HEK293 (cell line): ENCODE measurements around the gene KTN1.
A peak's percentile ranks its signal among the peaks of the same experiment; 100 is the strongest.

Experiments
- CTCF ChIA-PET: fragments of 350-600 bp; formaldehyde crosslinking; extraction: SDS; loops from one replicate; lab custom pipeline; 2021; ENCODE audit warnings: antibody characterized with exemption; lab: Yijun Ruan, JAX
- POLR2A ChIA-PET: fragments of 300-600 bp; formaldehyde crosslinking; extraction: SDS; loops from one replicate; lab custom pipeline; 2020; ENCODE audit warnings: antibody characterized with exemption, inconsistent platforms; lab: Yijun Ruan, JAX
- H3K27ac ChIP-seq: fragments of 200-500 bp; sonication (Bioruptor generic); 2 replicates; pipeline ENCODE4 v1.5.1; 2014; ENCODE audit warnings: low read depth, low read length, control low read depth, inconsistent platforms; ENCODE audit errors: extremely low read depth
- H3K36me3 ChIP-seq, 2 experiments: fragments of 200-500 bp in 1 of 2; sonication (Bioruptor generic) in 1 of 2; 1 replicate in 1 of 2; 2 replicates in 1 of 2; pipeline ENCODE4 v1.5.1; 2014 to 2017; ENCODE audit warnings: inconsistent platforms in 2 of 2, low read length in 2 of 2; ENCODE audit not compliant: control insufficient read depth in 2 of 2, insufficient read depth in 1 of 2
- H3K4me1 ChIP-seq: fragments of 200-500 bp; sonication (Bioruptor generic); 2 replicates; pipeline ENCODE4 v1.5.1; 2014; ENCODE audit warnings: mild to moderate bottlenecking, low read length, inconsistent platforms; ENCODE audit not compliant: control insufficient read depth, insufficient read depth
- H3K4me3 ChIP-seq: 2 replicates; pipeline ENCODE4 v1.5.1; 2011; ENCODE audit warnings: low read depth, mild to moderate bottlenecking, control low read depth, low read length, moderate library complexity
- H3K9me3 ChIP-seq: fragments of 200-500 bp; sonication (Bioruptor generic); 2 replicates; pipeline ENCODE4 v1.5.1; 2014; ENCODE audit warnings: low read depth, low read length, inconsistent platforms; ENCODE audit not compliant: control insufficient read depth, insufficient read depth
- EGR2 ChIP-seq: fragments of 450-650 bp; formaldehyde crosslinking; IDR thresholded peaks from 2 replicates; pipeline ENCODE4 v1.5.1; 2016; ENCODE audit warnings: low read depth, missing biosample characterization, missing genetic modification characterization
- FEZF1 ChIP-seq: fragments of 450-650 bp; formaldehyde crosslinking; IDR thresholded peaks from 2 replicates; pipeline ENCODE4 v1.5.1; 2016; ENCODE audit warnings: missing biosample characterization, missing genetic modification characterization
- HOXA7 ChIP-seq: sonication (generic); formaldehyde crosslinking; IDR thresholded peaks from 2 replicates; pipeline ENCODE4 v1.8.1; 2022; ENCODE audit warnings: missing genetic modification reagents, borderline replicate concordance
- OSR2 ChIP-seq: fragments of 450-650 bp; formaldehyde crosslinking; IDR thresholded peaks from 2 replicates; pipeline ENCODE4 v1.5.1; 2016; ENCODE audit warnings: missing biosample characterization, missing genetic modification characterization
- PRDM10 ChIP-seq: fragments of 450-650 bp; formaldehyde crosslinking; IDR thresholded peaks from 2 replicates; pipeline ENCODE4 v1.5.1; 2016; ENCODE audit warnings: missing biosample characterization, missing genetic modification characterization
- SETDB1 ChIP-seq: IDR thresholded peaks from one replicate; pipeline ENCODE4 v1.6.1; 2017; ENCODE audit warnings: mild to moderate bottlenecking, low read length, moderate library complexity, mixed read lengths; ENCODE audit not compliant: insufficient read length
- TRIM28 ChIP-seq: IDR thresholded peaks from 2 replicates; pipeline ENCODE4 v1.6.1; 2011; ENCODE audit warnings: low read length, control low read depth, borderline replicate concordance
- WT1 ChIP-seq: fragments of 450-650 bp; formaldehyde crosslinking; IDR thresholded peaks from 2 replicates; pipeline ENCODE4 v1.5.1; 2016; ENCODE audit warnings: missing biosample characterization, missing genetic modification characterization
- ZFP3 ChIP-seq: fragments of 450-650 bp; formaldehyde crosslinking; IDR thresholded peaks from 2 replicates; pipeline ENCODE4 v1.5.1; 2016; ENCODE audit warnings: low read depth, missing biosample characterization, missing genetic modification characterization
- ZNF280D ChIP-seq: fragments of 450-650 bp; formaldehyde crosslinking; IDR thresholded peaks from 2 replicates; pipeline ENCODE4 v1.5.1; 2016; ENCODE audit warnings: missing biosample characterization, missing genetic modification characterization
- ZNF391 ChIP-seq: fragments of 450-650 bp; formaldehyde crosslinking; IDR thresholded peaks from 2 replicates; pipeline ENCODE4 v1.5.1; 2016; ENCODE audit warnings: low read depth, missing biosample characterization, missing genetic modification characterization, borderline replicate concordance
- ZNF529 ChIP-seq: fragments of 450-650 bp; formaldehyde crosslinking; IDR thresholded peaks from 2 replicates; pipeline ENCODE4 v1.5.1; 2017; ENCODE audit warnings: missing genetic modification characterization, missing biosample characterization; ENCODE audit not compliant: insufficient replicate concordance
- ZNF645 ChIP-seq: fragments of 450-650 bp; formaldehyde crosslinking; IDR thresholded peaks from 2 replicates; pipeline ENCODE4; 2016; ENCODE audit warnings: missing biosample characterization, missing genetic modification characterization
- ZNF768 ChIP-seq: fragments of 450-650 bp; formaldehyde crosslinking; IDR thresholded peaks from 2 replicates; pipeline ENCODE4 v1.5.1; 2018; ENCODE audit warnings: missing biosample characterization, mild to moderate bottlenecking, missing genetic modification characterization
- ZSCAN16 ChIP-seq: fragments of 450-650 bp; formaldehyde crosslinking; IDR thresholded peaks from 2 replicates; pipeline ENCODE4 v1.5.1; 2016; ENCODE audit warnings: missing biosample characterization, missing genetic modification characterization

Gene KTN1

GRCh38 chr14:55572578-55572977, 7.4 kb upstream of the KTN1 start:
- Histone ChIP-seq H3K36me3 (peaks cover 0 to 5% of the 10 kb centered on the region in 2 experiments; a peak in 2 of 3 replicates), H3K27ac (no peak overlapping the region), H3K4me3 (no peak overlapping the region), H3K9me3 (no peaks in the 10 kb centered on the region), H3K4me1 (peaks cover 7% of the 10 kb centered on the region)
- TF ChIP-seq OSR2 (tag by site-specific recombination) (no peak), PRDM10 (tag by site-specific recombination) (0 out of 2 replicates have a peak, but pooled peaks have one; percentile 22)
- POLR2A ChIA-PET = interaction anchor here (1.0 kb wide), 1 partner anchor 9 kb away, joined by 3 read pairs; no protein-coding TSS in a partner anchor
- CTCF ChIA-PET = interaction anchor here (1.3 kb wide), 1 partner anchor 9 kb away, joined by 3 read pairs; no protein-coding TSS in a partner anchor

GRCh38 chr14:55574988-55575387, 5.0 kb upstream of the KTN1 start:
- ChIA-PET POLR2A (interaction anchor here (0.6 kb wide), 1 partner anchor 19 kb away, joined by 3 read pairs; no protein-coding TSS in a partner anchor), CTCF (interaction anchor here (1.4 kb wide), 1 partner anchor 129 kb away, joined by 5 read pairs; no protein-coding TSS in a partner anchor)
- Histone ChIP-seq H3K4me3 (no peak overlapping the region), H3K9me3 (no peaks in the 10 kb centered on the region), H3K27ac (no peak overlapping the region), H3K36me3 (peaks cover 0 to 5% of the 10 kb centered on the region in 2 experiments; a peak in 2 of 3 replicates), H3K4me1 (peaks cover 7% of the 10 kb centered on the region)
- TF ChIP-seq ZNF391 (tag by site-specific recombination) (no peak), ZNF529 (no peak), FEZF1 (tag by site-specific recombination) (no peak), HOXA7 (CRISPR knock-in tag) (no peak), WT1 (tag by site-specific recombination) (no peak), ZFP3 (tag by site-specific recombination) (no peak), EGR2 (tag by site-specific recombination) (no peak), TRIM28 (no peak), ZNF645 (tag by site-specific recombination) (no peak)

- H3K27ac ChIP-seq = no peak overlapping the region
- CTCF ChIA-PET = interaction anchor here (0.7 kb wide), 1 partner anchor 21 kb away, joined by 6 read pairs; no protein-coding TSS in a partner anchor
- TF ChIP-seq ZNF768 (no peak), ZNF280D (tag by site-specific recombination) (no peak), ZNF645 (tag by site-specific recombination) (no peak), SETDB1 (no peak), ZSCAN16 (tag by site-specific recombination) (no peak)
- no peaks in the 10 kb centered on the region for H3K9me3 ChIP-seq
- no peak overlapping the region for H3K4me3 ChIP-seq
- POLR2A ChIA-PET = no interaction called here
- peaks cover 13% of the 10 kb centered on the region for H3K4me1 ChIP-seq
- peaks cover 0 to 5% of the 10 kb centered on the region in 2 experiments; a peak in 2 of 3 replicates for H3K36me3 ChIP-seq
These were observed 2.8 kb upstream of the KTN1 start for GRCh38 chr14:55577229-55577628.
